GM19324 (cell line): Measurements from ENCODE around the gene TXNDC17.
"Not testable (repeated sequence)": the region's sequence is repeated elsewhere in the genome, so short reads cannot be mapped to it uniquely, and the experiment has no call there.

ENCODE experiments used
- ATAC-seq: cut with Tn5 transposase; IDR thresholded peaks from one replicate; pipeline ENCODE4 v1.9.1; 2021; ENCODE audit warnings: mild to moderate bottlenecking, moderate library complexity; ENCODE audit not compliant: unreplicated experiment, low FRiP score

Gene TXNDC17

DNA sequence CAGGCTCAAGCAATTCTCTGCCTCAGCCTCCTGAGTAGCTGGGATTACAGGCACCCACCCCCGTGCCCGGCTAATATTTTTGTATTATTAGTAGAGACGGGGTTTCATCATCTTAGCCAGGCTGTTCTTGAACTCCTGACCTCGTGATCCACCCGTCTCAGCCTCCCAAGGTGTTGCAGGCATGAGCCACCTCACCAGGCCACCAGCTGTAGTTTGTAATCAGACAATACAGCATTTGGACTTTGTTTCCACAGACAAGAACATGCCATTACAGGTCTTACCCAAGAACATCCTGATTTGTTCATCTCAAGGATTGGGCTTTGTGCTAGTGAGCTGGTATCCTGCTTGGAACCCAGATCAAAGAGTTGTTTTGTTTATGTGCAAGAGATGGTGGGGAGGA, 40.8 kb downstream of the TXNDC17 start:
- ATAC-seq: no peak

DNA sequence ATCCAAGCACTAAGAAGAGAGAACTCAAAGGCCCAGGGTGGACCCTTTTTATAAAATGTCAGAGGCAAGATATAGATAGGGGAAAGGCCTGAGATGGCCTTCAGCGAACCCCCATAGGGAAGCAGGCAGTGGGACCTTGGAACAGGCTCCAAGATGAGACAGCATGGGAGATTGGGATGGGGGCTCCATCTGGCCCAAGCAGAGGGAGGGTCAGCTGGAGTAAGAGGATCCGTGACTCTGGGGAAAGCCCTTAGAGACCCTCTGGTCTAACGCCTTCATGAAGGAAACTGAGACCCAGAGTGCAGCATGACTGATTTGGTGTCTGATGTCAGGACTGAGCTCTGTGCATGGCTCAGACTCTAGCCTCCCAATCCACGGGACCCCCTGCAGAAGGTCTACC, 41.5 kb downstream of the TXNDC17 start:
- ATAC-seq: no peak

DNA sequence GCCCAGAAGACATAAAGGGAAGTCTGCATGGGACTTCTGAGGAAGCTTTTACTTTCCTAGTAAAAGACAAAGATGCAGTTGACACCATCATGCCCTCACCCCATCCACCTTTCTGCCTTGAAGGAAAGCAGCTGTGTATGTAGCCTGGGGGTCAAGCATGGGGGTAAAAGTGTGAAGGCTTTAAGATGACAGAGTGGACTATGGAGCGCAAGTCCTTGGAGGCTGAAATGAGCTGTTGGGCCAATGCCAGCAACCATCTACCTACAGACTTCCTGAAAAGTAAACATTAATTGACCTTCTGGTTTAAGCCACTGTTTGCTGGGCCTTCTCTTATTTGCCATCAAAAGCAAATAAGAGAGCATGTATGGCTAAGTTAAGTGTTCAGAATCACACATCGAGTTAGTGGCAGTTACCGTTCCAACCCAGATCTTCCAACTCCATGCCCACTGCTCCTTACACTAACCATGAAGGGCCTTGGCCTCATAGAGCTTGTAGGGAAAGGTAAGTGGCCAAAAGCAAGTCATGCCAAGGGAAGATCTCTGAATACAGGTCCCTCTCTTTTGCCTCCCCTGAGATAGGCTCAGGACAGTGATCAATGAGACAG, 42.3 kb downstream of the TXNDC17 start:
- ATAC-seq: no peak

DNA sequence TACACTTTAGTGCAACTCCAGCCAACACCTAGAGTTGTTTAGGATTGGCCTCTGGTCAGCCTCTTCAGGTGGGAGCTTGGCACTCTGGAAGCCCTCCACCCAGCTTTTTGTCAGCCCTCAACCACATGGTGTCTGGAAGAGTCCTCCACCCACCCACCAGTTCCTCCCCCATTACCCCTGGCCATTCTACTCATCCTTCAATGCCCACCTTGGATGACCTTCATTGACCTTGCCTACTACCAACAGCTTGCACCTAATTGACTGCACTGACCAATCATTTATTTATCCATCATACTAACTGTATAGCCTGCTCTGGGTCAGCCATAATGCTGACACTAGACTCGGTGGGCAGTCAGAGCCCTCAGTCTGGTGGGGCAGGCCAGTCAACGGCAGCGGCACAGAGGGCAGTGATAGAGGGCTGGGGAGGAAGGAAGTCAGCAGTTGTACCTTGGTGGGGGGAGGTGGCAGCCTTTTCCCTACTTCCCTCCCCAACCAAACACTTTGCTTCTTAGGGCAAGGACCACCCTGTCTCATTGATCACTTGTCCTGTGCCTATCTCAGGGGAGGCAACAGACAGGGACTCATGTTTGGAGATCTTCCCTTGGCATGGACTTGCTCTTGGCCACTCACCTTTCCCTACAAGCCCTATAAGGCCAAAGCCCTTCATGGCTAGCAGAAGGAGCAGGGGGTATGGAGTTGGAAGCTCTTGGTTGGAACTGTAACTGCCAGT, 43.0 kb downstream of the TXNDC17 start:
- ATAC-seq: no peak

GRCh38 chr17:6684460-6684783, 43.6 kb downstream of the TXNDC17 start:
- ATAC-seq: no peak

DNA sequence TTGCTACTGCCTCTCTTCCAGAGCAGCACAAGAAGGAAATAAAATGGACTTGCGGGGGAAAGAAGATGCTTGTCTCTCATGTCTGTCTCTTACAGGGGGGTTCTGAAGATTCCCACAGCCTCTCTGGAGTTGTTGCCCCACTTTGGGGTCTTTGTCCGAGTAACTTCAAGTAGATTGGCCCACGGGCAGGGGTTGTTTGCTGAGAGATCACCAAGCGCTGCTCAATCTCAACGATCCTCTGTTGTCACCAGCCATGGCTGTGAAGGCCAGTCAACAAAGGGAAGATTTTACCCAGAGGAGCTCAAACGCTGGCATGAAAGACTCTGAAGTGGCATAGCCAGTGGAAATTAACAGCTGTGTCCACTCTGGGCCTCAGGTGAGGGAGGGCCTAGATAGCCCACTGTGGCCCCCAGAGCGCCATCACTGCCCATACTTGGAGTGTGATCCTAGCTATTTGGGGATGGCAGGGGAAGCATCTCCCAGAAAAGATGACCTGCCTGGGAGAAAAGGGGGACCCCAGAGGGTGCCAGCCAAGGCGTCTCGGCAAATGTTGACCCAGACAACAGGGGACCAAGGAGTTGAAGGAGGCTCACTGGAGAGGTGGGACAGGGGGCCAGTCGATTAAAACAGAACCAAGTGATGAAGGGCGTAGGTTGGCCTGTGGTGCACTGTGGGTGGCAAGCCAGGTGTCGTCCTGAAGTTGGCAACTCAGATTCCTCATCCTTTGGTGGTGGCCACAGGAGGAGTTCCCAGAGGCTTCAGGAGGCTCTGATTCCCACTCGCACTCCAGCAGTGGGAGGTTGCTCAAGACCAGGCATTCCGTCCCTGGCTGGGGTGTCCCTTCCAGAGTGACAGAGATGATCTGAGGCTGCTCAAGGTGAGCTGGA, 44.3 kb downstream of the TXNDC17 start:
- no peak for ATAC-seq

DNA sequence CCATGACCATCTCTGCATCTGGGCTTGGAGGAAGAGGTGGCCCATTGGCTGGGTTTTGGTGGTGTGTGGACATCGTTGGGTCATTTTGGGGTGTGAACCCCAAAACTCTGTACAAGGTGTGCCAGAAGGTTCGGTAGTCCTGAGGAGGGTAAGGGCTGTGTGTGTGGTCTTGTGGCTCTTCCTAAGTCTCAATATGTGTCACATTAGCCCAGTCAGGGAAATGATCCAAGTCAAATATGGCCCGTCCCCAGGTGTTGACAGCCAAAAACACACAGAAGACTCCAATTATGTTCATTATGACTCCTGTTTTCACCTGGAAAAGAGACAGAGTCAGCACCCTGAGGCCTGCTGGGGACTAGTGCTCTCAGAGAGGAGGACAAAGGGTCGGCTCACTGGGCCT, 45.2 kb downstream of the TXNDC17 start:
- no peak for ATAC-seq

- ATAC-seq: no peak
Observed at GRCh38 chr17:6688944-6689343, 48.1 kb downstream of the TXNDC17 start.

GRCh38 chr17:6690641-6691040, 49.8 kb downstream of the TXNDC17 start:
- ATAC-seq: no peak

- no peak for ATAC-seq
Observed at GRCh38 chr17:6691546-6691945, 50.7 kb downstream of the TXNDC17 start.

DNA sequence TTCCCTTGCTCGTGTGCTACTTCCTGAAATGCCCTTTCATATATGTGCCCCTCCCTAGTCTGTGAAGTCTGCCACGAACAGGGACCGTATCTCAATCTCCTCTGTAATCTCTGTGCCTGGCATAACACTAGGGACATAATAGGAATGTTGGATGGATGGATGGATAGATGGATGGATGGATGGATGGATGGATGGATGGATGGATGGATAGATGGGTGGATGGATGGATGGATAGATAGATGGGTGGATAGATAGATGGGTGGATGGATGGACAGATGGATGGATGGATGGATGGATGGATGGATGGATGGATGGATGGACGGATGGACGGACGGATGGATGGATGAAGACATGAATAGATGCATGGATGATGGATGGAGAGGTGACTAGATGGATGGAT, 51.1 kb downstream of the TXNDC17 start:
- ATAC-seq: not testable (repeated sequence)
